HG02870 (cell line): ENCODE data around the gene DPM1.

Experiments
- ATAC-seq: cut with Tn5 transposase; IDR thresholded peaks from one replicate; pipeline ENCODE4 v1.9.1; 2021; ENCODE audit warnings: mild to moderate bottlenecking, moderate library complexity; ENCODE audit not compliant: unreplicated experiment

The DPM1 gene

GRCh38 chr20:50931306-50932015, 26.9 kb downstream of the DPM1 start, which contains the start of gene ADNP:
Gene ADNP, minus strand, starts transcription at chr20:50931437. Its CDS starts 27,441 bp downstream, at chr20:50903996.
- ATAC-seq = peak; percentile 51

DNA sequence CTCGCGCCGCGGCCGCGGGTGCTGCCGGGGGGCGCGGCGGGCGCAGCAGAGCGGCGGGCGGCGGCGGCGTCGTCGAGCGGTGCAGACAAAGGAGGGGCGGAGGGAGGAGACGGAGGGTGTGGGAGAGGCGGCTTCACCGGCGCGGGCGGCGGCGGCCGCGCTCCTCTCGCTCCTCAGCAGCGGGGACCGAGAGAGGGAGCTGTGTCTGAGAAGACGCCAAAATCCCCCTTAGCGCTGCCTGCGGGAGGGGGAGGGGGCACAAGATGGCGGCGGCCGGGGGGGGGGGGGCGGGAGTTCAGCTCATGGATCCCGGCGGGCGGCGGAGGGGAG, 27.4 kb downstream of the DPM1 start:
- peak; percentile 22 for ATAC-seq

DNA sequence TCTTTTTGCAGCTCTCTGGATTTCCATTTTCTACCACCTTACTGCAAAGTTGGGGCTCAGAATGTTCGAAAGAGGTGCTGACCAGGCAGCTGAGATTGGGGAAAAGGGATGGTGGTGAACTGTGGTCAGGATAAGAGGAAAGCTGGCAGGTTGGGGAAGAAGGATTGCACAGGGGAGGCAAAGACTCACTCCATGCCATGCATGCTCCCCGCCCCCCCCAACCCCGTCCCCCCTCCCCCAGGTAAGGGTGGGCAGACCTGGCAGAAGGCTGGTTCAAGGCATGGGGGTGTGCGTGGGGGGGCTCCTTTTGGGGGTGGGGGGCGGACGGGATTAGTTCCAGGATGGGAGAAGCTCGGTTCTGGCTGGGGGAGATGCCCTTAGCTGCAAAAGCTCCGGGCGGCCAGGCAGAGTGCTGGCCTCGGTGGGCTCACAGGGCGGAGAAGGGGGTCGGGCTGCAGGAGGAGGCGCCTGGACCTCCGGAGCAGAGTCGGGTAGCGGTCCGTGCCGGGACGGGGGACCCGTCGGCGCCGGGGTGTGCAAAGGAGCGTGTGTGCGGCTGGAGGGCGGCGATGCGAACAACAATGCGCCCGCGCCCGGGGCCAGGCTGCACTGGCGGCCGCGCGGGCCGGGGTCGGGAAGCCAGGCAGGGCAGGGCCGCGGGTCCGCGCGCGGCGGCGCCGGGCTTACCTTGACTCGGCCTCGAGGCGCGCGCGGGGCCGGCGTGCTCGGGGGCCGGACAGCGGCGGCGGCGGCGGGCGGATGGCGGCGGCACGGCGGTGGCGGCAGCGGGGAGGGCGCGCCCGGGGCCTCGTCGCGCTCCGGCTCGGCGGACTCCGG, 28.0 kb downstream of the DPM1 start:
- no peak for ATAC-seq

DNA sequence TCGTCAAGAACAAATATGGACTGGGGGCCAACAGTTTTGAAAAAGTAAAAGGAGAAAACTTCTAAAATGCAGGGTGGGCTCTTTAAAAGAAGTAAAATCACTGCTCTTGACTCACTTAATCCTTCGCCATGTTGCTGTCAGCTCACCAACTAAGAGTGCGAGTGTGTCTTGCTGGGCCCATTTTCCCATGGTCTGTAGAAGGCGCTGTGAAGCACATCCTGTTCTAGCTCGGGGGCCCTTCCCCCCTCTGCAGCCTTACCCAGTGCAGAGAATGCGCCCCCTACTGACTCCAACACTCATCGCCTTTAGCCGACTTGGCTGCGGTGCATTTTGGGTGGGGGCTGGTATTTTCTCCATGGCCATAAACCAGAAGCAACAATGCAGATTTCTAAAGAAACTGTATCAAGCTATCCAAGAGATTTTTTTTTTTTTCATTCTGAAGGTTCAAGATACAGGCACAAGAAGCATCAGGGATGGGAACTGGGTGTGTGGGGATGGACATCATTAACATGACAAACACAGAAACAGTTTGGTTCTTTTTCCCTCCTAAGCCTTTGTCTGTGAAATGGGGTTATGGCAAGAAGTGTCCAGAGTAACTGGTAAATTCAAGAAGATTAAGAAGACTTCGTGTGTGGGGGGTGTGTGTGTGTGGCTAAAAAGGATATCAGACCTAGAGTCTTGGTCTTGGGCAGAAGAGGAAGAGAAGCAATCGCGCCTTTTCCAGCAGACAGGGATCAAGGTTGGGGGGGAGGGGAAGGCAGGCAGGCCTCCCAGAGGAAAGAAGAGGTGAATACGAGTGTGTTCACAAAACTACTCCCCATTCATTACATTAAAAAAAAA, 28.8 kb downstream of the DPM1 start:
- ATAC-seq = peak; percentile 56

DNA sequence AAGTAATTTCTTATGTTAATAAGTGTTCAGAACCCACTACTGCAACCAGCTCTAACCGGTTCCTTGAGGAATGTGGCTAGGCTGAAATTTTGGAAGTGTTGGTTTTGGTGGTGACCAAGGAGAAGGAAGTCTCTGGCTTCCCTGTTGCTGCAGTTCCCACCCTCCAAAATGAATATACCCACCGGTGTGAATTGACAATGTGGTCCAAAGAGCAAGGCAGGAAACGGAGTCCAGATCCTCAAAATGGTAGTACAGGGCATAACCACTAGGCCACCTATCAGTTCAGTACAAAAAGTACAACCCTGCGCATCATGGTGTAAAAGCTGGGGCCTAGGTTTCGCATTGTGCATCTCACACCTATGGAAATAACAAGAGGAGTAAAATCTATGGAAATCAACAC, 29.9 kb downstream of the DPM1 start:
- no peak for ATAC-seq

DNA sequence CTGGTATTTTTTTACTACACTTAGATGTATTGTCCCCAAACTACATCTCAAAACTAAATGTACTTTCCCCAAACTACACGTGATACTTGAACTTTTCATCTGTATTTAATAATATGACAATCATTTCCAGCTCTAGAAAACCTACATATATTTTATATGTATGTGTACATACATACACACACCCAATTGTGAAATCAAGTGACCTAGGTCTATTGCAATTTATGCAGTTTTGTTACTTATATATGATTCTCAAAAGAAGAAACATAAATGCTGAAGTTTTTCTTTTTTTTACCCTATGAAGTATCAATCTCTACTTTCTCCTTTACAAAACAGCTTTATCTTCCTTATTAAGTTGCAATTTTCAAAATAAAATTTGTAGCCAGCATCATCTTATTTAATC, 31.8 kb downstream of the DPM1 start:
- ATAC-seq = no peak

GRCh38 chr20:50924261-50924920, 33.9 kb downstream of the DPM1 start:
- ATAC-seq = no peak

- ATAC-seq = no peak
Measured at GRCh38 chr20:50921803-50922501, 36.4 kb downstream of the DPM1 start.

DNA sequence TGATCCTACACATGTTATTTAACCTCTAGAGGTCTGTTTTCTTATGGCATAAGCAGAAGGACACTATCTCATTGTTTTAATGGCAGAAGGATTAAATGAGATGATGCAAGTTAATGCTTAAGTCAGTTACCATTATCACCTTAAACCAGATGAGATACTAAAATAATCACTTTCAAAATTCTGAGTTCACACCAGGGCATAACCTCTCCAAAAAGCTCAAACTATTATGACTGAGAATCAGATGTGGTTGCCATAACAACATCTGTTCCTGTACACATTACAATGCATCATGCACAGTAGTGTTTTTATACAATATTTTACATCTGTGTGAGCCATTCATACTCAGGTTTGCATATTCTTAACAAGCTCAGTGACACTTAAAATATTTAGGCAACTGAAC, 37.3 kb downstream of the DPM1 start:
- no peak for ATAC-seq

DNA sequence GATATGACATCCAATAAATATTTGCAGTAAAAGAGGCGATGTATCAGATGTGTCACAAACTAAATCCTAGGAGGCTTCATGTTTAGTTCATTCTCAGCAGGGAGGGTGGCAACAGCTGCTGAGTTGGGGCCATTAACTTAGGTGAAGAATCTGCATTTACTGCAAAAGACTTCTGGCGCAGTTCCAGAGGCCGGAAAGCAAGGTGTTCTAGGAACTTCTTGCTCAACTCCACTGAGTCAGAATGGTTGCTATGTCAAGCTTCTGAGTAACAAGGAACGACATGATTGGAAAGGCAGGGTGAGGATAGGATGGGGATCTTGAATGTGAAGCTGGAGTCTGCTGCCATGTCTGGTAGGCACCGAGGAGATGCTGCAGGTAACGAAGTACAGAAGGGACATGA, 38.8 kb downstream of the DPM1 start:
- no peak for ATAC-seq

DNA sequence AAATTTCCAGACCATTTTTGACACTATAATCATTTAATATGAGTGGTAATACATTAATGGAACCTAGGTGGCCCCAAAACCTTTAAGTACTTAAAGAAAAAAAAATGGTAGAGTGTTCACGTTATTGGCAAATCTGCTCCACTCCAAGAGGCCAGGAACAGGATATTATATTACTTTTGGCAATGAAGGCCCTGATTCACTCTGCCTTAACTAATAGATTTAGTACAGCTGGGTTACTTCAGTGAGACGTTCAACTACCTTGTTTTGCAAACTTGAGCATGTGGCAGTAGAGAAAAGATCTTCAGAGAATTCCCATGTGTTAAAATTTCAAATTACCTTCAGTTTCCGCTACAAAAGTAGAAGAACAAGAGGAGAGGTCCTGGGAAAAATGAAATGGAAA, 39.9 kb downstream of the DPM1 start:
- no peak for ATAC-seq

DNA sequence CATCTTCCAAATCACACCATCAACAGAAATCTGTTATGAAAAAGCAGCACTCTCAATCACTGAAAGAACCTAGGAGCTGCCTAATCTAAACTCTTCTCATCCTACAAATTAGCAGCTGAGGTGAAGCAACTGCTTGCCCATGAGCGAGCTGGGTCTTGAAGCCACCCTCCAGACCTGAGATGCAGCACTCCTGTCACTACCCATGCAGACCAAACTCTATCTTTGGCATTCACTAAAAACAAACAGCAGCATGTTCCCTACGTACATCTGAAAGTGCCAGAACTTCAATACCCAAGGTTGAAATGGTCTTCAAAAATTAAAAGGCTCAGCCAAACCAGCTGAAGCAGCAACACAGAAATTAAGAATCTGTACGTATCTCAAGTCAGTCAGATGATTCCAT, 41.4 kb downstream of the DPM1 start:
- no peak for ATAC-seq

- ATAC-seq = no peak
Measured at GRCh38 chr20:50916257-50916656, 42.1 kb downstream of the DPM1 start.

DNA sequence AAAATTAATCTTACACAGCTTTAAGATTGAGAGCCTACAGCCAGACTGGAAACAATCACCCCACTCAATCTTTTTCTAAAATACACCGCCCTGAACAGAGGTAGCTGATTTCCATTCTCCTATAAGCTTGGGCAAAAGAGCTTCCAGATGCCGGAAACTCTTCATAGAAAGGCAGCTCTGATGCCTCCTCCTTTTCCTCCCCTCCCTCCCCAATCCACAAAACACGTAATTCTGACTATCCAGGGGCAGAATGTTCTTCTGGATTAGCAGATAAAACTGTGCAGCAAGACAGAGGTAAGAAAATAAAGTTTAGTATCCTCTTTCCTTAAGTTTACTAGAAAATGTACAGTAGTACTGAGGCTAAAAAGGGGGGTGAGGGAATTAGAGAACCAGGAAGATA, 42.9 kb downstream of the DPM1 start:
- no peak for ATAC-seq

GRCh38 chr20:50913690-50914375, 44.5 kb downstream of the DPM1 start:
- peak; percentile 46 for ATAC-seq

DNA sequence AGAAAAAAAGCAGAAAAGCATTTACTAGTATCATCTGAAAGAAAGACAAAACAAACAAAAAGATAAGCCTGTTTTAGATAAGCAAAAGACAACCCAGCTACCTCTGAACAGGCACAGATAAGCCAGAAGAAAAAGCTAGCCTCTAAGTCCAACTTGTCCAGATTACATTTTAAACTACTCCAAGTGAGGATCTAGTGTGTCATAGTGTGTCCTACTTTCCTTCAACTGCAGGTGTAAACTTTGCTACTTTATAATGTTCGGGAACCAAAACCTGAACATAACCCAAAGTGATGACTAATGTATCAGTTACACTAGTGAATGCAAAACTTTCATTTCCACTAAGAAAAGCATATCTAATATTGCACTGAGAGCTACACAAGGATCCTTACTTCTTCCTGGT, 46.6 kb downstream of the DPM1 start:
- peak; percentile 44 for ATAC-seq

DNA sequence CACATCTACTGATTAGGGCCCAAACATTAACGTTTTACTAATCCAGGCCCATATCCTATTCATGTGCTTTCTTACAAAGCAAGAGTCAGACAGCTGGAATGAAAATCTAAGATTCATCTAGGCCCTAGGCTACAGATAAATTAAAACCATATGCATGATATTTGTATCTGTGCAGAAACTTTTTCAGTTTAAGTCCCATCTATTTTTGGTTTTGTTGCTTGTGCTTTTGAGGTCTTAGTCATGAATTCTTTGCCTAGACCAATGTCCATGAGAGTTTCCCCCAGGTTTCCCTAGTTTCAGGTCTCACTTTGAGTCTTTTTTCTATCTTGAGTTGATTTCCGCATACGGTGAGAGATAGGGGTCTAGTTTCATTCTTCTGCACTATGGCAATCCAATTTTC, 47.3 kb downstream of the DPM1 start:
- no peak for ATAC-seq

DNA sequence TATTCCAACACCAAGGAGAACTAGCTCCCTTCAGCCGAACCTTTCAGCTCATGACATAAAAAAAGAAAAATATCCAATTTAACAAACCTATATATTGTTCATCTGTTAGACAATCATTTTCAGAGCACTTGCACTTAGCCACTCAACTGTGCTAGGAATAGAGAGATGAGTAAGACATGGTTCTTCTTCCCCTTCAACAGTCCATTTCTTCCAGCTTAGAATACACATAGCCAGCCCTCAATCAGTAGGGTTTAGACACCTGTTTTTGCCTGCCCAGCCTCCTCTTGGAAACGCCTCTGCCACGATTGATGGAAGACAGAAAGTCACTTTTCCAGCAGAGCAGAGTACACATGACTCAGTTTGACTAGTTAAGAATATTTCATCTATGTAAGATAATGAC, 48.9 kb downstream of the DPM1 start:
- no peak for ATAC-seq

- ATAC-seq = no peak
Measured at GRCh38 chr20:50904067-50904570, 54.2 kb downstream of the DPM1 start.
